Colonic mucosa (tissue), 4 donors: Measurements from ENCODE around the gene SLC8A1. TPM values are rescaled to one million over a fixed set of nuclear protein-coding genes. Genes with fewer than 3 reads are reported as not detected.

ENCODE experiments used
- DNase-seq: peaks from one replicate; pipeline ENCODE4 v3.0.0-alpha.2; 2020
- H3K27ac ChIP-seq: fragments of 200-600 bp; one replicate; pipeline ENCODE4 v1.8.0; 2021
- H3K27me3 ChIP-seq: fragments of 200-600 bp; one replicate; pipeline ENCODE4 v1.8.0; 2021
- H3K36me3 ChIP-seq: fragments of 200-600 bp; one replicate; pipeline ENCODE4 v1.8.0; 2021
- H3K4me1 ChIP-seq: fragments of 200-600 bp; one replicate; pipeline ENCODE4 v1.8.0; 2021; ENCODE audit warnings: mild to moderate bottlenecking
- H3K4me3 ChIP-seq: fragments of 200-600 bp; one replicate; pipeline ENCODE4 v1.8.0; 2021
- H3K9ac ChIP-seq, 2 donors: one replicate each; pipeline ENCODE4 v1.7.0; 2013; ENCODE audit warnings: control low read depth in 2 of 2, low read depth in 2 of 2, low read length in 2 of 2
- H3K9me3 ChIP-seq: fragments of 200-600 bp; one replicate; pipeline ENCODE4 v1.8.0; 2021
- intact Hi-C: fragments of 100-400 bp; cut with DNase I; formaldehyde crosslinking; loops from one replicate; pipeline ENCODE4 v1.14.1; 2022
- total RNA-seq, 2 donors: library from RNA; stranded (reverse); fragmentation: NEBNext Ultra II Directional in 1 of 2; extraction: Animal tissue kit (Norgen Biotek cat#: 25700) in 1 of 2; gene quantifications; one replicate each; pipeline ENCODE4 v1.2.1, GENCODE V29; 2021
- TF ChIP-seq, protein P1 (sequence below): fragments of 200-600 bp; IDR thresholded peaks from one replicate; pipeline ENCODE4 v1.8.0; 2022; ENCODE audit warnings: antibody characterized with exemption, mild to moderate bottlenecking
- donor health status: healthy.
- donor health status: DM: no; HTN: no; CAD: no.
- donor health status: DM: no; HTN: no; CAD: no.

SLC8A1 gene
- total RNA-seq, 2 donors from 2014 or later, result 4.1 to 25.5 TPM

DNA sequence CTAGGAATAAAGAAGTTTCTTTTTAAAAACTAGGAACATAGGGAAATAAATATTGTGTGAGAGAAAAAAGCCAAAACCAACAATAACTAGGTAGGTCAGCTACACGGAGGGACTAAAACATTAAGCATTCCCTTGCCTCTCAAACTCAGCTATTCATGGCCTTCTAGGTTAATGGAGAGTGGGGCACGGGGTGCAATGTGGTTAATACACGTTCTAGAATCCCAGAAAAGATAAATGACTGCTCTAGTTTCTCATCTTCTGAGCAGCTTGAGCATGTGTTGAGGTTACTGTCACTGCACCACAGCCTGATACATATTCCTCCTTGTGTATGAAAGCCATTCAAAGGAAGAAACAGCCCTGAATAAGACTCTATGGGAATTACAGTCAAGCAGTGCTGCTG, 31.4 kb downstream of the SLC8A1 start:
- Histone ChIP-seq H3K4me1 (no peaks in the 10 kb centered on the region), H3K36me3 (no peaks in the 10 kb centered on the region), H3K27ac (no peak overlapping the region), H3K4me3 (no peak overlapping the region), H3K27me3 (no peaks in the 10 kb centered on the region), H3K9ac (no peak overlapping the region), H3K9me3 (no peaks in the 10 kb centered on the region)
- intact Hi-C loops, result no loop called here
- TF ChIP-seq, protein P1, sequence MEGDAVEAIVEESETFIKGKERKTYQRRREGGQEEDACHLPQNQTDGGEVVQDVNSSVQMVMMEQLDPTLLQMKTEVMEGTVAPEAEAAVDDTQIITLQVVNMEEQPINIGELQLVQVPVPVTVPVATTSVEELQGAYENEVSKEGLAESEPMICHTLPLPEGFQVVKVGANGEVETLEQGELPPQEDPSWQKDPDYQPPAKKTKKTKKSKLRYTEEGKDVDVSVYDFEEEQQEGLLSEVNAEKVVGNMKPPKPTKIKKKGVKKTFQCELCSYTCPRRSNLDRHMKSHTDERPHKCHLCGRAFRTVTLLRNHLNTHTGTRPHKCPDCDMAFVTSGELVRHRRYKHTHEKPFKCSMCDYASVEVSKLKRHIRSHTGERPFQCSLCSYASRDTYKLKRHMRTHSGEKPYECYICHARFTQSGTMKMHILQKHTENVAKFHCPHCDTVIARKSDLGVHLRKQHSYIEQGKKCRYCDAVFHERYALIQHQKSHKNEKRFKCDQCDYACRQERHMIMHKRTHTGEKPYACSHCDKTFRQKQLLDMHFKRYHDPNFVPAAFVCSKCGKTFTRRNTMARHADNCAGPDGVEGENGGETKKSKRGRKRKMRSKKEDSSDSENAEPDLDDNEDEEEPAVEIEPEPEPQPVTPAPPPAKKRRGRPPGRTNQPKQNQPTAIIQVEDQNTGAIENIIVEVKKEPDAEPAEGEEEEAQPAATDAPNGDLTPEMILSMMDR, result no peak
- no peak for DNase-seq

DNA sequence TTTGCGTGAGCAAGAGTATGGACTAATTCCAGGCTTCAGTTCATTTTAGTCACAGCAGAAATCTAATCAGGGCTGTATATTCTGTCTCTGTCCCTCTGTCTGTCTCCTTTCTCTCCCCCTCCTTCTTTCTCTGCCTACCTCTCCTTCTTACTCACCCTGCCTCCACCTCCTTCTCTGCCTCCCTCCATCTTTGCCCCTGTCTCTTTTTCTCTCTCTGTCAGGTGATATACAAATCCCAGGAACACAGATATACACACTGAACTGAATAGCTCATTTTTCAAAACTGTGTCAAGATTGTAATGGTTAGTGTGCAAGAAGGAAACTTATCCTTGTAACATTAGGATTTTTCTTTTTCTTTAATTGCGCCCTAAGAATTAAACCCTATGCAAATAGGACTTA, 32.5 kb downstream of the SLC8A1 start:
- intact Hi-C loops, result no loop called here

DNA sequence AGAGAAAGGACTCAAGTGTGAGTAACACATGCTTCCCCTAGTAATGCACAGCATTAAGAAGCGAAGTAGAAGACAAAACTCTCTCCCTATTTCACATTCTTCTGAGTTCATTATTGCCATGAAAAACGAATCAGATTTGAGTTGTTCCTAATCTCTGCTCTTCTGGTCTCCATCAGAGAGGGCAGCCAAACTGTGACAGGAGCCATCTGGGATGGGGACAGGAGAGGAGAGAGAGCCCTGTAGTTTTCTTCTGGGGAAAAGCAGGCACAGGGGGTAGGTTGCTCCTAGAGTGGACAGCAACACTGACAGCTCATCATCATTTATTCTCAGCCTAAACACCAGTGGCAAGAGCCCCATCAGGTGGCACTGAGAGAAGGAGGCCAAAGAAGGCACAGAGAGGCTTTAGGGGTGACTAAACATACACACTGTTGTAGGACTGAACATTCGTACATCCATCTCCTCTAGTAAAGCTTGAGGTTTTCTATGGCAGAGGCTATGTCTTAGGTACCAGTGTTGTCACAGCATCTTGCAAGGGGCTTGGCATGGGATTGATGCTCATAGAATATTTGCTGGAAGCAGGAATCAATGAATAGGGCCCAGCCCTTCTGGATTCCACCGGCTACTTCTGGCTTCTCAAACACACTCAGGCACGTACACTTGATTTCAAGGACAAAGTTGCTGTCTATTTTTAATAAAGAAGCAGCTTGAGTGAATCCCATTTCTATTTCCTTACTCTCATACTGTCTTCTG, 33.1 kb downstream of the SLC8A1 start:
- intact Hi-C loops, result no loop called here
- Histone ChIP-seq H3K4me3 (no peak overlapping the region), H3K27ac (peak overlapping the region; percentile 7), H3K27me3 (no peaks in the 10 kb centered on the region), H3K36me3 (no peaks in the 10 kb centered on the region), H3K4me1 (no peaks in the 10 kb centered on the region), H3K9ac (no peak overlapping the region), H3K9me3 (no peaks in the 10 kb centered on the region)
- DNase-seq, result no peak
- TF ChIP-seq, protein P1, result no peak

More for the DNA sequence above, 32.5 kb downstream of the SLC8A1 start:
- H3K36me3 ChIP-seq, result no peaks in the 10 kb centered on the region
- no peak overlapping the region for H3K4me3 ChIP-seq
- DNase-seq, result no peak
- H3K9me3 ChIP-seq, result no peaks in the 10 kb centered on the region
- peak overlapping the region; percentile 7 for H3K27ac ChIP-seq
- TF ChIP-seq, protein P1, result no peak
- no peak overlapping the region for H3K9ac ChIP-seq
- no peaks in the 10 kb centered on the region for H3K27me3 ChIP-seq
- no peaks in the 10 kb centered on the region for H3K4me1 ChIP-seq

DNA sequence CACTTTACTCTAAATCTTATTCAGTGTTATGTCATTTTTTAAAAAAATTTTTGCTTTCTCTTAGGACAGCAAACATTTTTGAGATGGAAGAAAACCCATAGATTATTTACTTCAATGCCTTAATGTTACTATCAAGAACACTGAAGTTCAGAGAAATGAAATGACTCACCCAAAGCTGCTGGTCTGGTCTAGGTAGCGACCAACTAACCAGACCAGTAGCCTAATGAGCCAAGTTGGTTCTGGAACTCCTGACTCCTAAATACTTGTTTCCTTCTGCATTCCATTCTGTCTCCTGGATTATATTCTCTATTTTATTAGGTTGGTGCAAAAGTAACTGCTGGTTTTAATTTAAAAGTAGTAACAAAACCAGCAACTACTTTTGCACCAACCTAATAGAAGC, 35.4 kb downstream of the SLC8A1 start:
- TF ChIP-seq, protein P1, result no peak
- Histone ChIP-seq H3K9ac (no peak overlapping the region), H3K9me3 (no peaks in the 10 kb centered on the region), H3K4me3 (no peak overlapping the region), H3K4me1 (no peaks in the 10 kb centered on the region), H3K27me3 (no peaks in the 10 kb centered on the region), H3K27ac (no peak overlapping the region), H3K36me3 (no peaks in the 10 kb centered on the region)
- intact Hi-C loops, result no loop called here
- DNase-seq, result no peak

DNA sequence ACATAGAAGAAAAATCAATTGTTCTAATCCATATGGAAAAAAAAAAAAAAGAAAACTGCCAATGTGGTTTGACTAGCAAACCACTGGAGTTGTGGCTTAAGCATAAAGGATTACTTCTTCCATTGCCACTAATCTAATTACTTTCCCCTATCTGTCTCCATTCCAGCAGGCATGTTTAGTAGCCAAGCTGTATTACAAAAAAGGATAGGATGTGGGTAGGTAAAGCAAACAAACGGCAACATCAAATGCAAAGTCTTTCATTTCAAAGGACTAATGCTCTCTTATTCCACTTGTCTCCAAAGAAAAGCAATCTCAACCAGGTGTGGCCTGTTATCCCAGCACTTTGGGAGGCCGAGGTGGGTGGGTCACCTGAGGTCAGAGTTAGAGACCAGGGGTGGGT, 36.5 kb downstream of the SLC8A1 start:
- Histone ChIP-seq H3K27me3 (no peaks in the 10 kb centered on the region), H3K4me3 (no peak overlapping the region), H3K9me3 (no peaks in the 10 kb centered on the region), H3K4me1 (no peaks in the 10 kb centered on the region), H3K9ac (no peak overlapping the region), H3K27ac (no peak overlapping the region), H3K36me3 (no peaks in the 10 kb centered on the region)
- no peak for DNase-seq
- intact Hi-C loops, result no loop called here
- TF ChIP-seq, protein P1, result no peak
